HCEC 1CT (cell line): ENCODE results near the gene SHANK3.
"Not testable (repeated sequence)": the region's sequence is repeated elsewhere in the genome, so short reads cannot be mapped to it uniquely, and the experiment has no call there.

ENCODE experiments used
- DNase-seq: peaks from one replicate; pipeline ENCODE4 v3.0.0-alpha.2; 2017

SHANK3 gene

GRCh38 chr22:50672471-50673230 is at the start of gene SHANK3:
TSS of gene SHANK3 (plus strand) at chr22:50672823.
- DNase-seq: no peak

DNA sequence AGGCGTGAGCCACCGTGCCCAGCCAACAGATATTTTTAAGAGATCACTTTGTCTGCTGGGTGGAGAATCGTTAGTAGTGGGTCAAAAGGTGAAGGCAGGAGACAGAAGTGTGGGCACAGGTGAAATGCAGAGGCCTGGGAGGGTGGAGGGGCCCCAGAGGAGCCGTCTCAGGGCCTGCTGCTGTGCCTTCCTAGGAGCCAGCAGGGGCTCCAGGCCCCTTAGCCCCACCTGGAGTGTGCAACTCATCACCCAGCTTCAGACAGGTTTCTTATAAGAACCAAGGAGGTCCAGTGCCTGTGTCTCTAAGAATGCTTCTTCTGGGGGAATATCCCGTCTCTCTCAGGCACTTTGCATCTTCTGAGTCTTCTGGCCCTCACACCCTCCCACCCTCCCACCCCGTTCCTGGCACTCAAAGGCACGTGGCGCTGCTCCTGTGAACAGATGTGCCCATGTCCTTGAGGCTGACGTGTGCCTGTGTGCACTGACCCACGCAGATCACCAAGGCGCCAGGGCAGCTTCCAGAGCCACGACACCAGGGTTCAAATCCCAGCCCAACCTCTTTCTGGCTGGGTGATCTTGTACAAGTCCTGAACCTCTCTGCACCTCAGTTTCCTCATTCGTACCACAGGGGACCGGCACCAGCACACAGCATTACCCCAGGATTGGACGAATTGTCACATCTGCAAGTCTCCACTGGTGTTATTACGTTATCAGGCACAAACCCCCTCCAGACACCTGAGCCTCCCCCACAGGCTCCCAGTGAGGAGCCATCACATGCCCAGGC is 48.1 kb upstream of the SHANK3 start:
- DNase-seq: no peak

- DNase-seq: no peak
These were observed 47.5 kb upstream of the SHANK3 start for GRCh38 chr22:50625131-50625567.

DNA sequence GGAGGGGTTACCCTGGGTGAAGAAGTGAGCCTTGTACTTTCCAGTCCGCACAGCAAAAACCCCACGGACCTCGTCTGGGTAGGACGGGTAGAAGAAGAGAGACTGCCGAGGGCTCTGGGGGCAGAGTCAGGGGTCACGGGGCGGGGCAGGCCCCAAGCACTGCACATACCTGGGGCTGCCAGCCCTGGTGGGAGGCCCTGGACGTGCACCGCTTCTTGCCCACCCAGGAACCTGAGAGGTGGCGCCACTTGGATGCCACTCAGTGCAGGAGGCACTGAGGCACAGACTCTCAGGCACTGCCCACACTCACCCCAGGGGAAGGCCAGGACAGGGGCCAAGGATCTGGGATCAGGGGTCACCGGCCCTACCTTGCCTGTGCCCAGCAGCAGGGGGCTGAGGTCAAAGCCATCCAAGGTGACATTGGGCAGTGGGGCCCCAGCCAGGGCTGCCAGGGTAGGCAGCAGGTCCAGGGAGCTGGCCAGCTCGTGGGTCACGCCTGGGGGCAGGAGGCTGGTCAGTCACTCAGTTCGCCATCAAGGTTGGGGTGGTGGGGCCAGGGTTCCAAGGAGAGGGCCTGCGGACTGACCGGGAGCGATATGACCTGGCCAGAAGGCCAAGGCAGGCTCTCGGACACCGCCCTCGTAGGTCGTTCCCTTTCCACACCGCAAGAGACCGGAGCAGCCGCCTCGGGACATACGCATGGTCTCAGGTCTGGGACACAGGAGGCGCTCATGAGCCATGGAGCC is 46.9 kb upstream of the SHANK3 start:
- no peak for DNase-seq

- DNase-seq: no peak
These were observed 46.2 kb upstream of the SHANK3 start for GRCh38 chr22:50626314-50626849.

GRCh38 chr22:50626850-50627641 is 45.6 kb upstream of the SHANK3 start:
- DNase-seq: no peak

GRCh38 chr22:50627642-50628542 is 44.7 kb upstream of the SHANK3 start, which contains the start of gene ARSA:
TSS of gene ARSA (minus strand) at chr22:50628152. CDS start at chr22:50627779, 373 bp downstream.
- DNase-seq: peak; percentile 81

DNA sequence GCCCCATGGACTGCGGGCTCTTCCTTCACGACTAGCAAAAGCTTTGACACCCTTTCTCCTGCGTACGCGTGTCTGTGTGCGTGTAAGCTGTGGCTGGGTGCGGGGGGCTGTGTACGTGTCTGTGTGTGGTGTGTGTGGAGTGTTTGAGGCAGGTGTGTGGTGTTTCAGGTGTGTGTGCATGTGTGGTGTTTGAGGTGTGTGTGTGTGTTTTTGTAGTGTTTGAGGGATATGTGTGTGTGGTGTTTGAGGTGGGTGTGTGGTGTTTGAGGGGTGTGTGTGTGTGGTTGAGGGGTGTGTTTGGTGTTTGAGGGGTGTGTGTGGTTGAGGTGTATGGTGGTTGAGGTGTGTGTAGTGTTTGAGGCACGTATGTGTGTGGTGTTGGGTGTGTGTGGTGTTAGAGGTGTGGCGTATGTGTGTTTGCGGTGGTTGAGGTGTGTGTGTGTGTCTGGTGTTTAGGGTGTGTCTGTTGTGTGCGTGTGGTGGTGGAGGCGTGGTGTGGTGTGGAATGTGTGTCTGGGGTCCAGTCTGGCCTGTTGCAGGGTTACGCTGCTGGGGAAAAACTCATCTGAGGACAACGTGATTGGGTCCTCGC is 44.0 kb upstream of the SHANK3 start:
- DNase-seq: no peak

GRCh38 chr22:50630376-50630775 is 42.2 kb upstream of the SHANK3 start:
- DNase-seq: no peak

DNA sequence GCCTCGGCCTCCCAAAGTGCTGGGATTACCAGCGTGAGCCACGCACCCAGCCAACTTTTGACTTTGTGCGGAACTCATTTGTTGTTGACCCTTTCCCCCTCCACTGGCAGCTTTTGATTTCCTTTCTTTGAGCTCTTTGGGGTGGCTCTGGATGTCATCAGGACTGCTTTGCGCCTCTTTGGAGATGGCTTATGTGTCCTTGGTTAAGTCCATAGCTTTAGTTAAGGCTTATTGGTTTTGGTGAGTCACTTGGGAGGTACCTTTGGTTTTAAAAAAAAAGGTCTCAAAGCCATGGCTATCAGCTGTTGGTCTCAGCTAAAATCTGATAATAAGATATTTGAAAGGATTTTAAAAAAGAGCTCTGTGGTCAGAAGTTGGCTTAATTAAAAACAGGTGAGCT is 39.5 kb upstream of the SHANK3 start:
- DNase-seq: no peak

DNA sequence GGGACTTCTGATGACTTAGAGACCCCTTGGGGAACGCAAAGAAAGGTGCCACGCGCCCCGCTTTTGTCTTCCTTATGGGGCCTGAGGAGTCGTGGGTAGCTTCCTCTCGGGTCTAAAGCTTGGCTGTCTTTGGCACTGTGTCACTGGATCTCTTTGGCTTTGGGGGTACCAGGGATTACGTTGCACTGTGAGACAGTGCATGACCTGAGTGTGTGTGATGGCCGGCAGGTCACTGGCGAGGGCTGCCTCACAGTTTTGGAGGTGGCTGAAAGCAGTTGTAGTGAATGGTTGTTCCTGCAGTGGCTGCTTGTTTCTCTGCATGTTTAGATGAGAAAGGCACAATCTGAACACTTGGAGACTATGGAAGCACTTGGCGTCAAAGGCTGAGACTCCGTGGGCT is 38.9 kb upstream of the SHANK3 start:
- no peak for DNase-seq

- DNase-seq: no peak
These were observed 37.0 kb upstream of the SHANK3 start for GRCh38 chr22:50635591-50635990.

GRCh38 chr22:50640296-50640695 is 32.3 kb upstream of the SHANK3 start:
- not testable (repeated sequence) for DNase-seq

GRCh38 chr22:50640857-50641647 is 31.6 kb upstream of the SHANK3 start:
- no peak for DNase-seq

DNA sequence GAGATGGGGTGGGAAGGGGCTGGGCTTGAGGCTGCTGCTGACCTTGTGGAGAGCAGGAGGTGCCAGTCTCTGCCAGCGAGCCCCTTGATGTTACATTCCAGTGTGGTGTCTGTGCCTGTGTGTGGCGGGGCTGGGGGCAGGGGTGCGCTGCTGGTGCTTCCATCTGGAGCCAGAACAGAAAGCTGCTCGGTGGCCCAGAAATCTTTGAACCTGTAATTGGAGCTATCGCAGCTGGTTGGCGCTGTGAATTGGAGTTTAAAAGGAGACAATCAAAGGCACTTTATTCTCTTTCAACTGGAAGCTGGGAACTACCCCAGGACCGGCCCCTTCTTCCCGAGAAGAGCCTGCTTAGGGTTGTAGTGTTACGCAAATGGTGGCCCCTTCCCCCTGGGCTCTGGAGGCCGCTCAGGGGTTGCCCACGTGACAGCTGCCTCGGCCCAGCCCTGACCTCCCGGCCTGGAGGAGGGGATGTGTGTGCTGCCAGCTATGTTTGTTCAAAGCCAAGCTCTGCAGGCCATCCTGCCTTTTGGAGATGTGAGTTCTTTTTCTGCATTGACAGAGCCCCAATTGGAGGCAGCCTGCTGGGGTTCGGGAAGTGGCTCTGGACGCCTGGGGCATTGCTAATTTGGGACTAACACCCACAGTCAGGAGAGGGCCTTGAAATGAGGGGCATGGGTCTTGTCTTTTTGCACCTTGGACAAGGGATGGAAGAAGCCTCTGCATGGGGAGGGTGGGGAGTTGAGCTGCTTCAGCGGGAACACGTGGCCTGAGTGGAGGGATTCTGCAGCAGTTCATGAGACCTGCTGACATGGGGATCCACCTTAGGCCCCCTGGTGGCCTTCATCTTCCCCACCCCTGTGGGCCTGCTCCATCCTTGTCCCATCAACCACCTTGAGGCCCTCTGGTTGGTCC is 30.7 kb upstream of the SHANK3 start:
- DNase-seq: no peak

DNA sequence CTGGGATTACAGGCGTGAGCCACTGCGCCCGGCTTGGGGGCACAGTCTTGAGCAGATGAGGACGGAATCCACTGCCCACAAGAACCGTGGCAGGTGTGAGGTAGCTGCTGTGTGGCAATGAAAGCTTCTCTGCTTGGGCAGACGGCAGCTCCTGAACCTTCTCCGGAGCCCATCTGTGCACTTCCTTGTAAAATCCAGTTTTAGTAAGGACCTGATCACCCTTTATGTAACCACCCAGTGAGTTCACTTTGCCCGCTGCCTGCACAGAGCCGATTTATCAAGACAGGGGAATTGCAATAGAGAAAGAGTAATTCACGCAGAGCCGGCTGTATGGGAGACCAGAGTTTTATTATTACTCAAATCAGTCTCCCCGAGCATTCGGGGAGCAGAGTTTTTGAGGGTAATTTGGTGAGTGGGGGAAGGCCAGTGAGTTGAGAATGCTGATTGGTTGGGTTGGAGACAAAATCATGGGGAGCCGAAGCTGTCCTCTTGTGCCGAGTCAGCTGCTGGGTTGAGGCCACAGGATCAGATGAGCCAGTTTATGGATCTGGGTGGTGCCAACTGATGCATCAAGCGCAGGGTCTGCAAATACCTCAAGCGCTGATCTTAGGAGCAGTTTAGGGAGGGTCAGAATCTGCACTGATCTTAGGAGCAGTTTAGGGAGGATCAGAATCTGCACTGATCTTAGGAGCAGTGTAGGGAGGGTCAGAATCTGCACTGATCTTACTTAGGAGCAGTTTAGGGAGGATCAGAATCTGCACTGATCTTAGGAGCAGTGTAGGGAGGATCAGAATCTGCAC is 29.4 kb upstream of the SHANK3 start:
- not testable (repeated sequence) for DNase-seq

DNA sequence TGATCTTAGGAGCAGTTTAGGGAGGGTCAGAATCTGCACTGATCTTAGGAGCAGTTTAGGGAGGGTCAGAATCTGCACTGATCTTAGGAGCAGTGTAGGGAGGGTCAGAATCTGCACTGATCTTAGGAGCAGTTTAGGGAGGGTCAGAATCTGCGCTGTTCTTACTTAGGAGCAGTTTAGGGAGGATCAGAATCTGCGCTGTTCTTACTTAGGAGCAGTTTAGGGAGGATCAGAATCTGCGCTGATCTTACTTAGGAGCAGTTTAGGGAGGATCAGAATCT is 28.9 kb upstream of the SHANK3 start:
- DNase-seq: not testable (repeated sequence)

GRCh38 chr22:50653256-50653655 is 19.4 kb upstream of the SHANK3 start:
- no peak for DNase-seq
